OCI-LY3 (cell line): ENCODE data around the gene RAD51B.

ENCODE experiments used
- CTCF ChIP-seq: fragments of 200-600, 300-600 bp; sonication (generic); IDR thresholded peaks from 2 replicates; pipeline ENCODE4 v1.5.1; 2014; ENCODE audit warnings: antibody characterized with exemption, low read length, low read depth
- EZH2phosphoT487 ChIP-seq: fragments of 200-600 bp; shearing (Covaris generic); IDR thresholded peaks from 2 replicates; pipeline ENCODE4 v1.6.1; 2018; ENCODE audit warnings: antibody characterized with exemption, mixed run types, low read depth

- TF ChIP-seq CTCF (no peak), EZH2phosphoT487 (no peak)
Observed at GRCh38 chr14:68669603-68670358, 850.2 kb downstream of the RAD51B start.
